ENCODE results near the gene PCSK6. TPM values are rescaled to one million over a fixed set of nuclear protein-coding genes. Genes with fewer than 3 reads are reported as not detected.
"Not testable (repeated sequence)": the region's sequence is repeated elsewhere in the genome, so short reads cannot be mapped to it uniquely, and the experiment has no call there.

The PCSK6 gene
- polyA plus RNA-seq, 4 donors, result 6.5 to 8.9 (median 7.6) TPM

DNA sequence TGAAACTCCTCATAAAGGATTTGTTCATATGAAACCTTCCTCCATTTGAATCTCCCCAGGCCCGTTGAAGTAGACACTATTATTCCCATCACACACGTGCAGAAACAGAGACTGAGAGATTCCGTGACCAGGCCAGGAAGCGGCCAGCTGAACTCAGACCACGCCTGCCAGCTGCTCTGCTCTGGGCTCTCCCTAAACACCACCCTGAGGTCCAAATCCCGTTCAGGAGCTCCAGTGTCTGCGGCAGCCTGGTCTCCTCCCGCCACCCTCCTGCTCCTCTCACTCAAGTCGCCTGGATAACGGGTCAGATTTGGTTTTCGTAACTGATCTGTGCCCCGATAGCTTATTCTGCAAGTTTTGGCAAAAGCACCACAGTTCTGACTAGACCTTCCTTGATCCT, 140.9 kb downstream of the PCSK6 start:
- no peak for DNase-seq (ENCODE audit: low read depth in 4 of 4, low spot score in 3 of 4)

DNA sequence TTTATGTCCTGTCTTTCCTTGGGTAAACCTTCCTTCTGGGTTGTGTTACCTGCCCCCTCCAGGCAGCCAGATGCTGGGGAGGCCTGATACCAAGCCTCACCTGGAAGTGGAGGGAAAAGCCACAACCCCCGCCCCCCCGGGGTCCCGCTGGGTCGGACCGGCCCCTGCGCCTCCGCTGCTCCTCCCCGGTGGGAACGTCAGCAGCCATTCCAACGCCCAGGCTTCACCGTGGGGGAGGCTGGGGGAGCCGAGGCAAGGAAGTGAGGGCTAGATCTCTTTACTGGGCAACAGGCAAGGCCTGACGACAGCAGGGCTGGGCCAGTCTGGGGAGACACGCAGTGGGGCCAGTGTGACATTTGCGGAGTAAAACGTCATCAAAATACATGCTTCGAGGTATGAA, 141.5 kb downstream of the PCSK6 start:
- DNase-seq (ENCODE audit: low read depth in 4 of 4, low spot score in 3 of 4), result no peak

DNA sequence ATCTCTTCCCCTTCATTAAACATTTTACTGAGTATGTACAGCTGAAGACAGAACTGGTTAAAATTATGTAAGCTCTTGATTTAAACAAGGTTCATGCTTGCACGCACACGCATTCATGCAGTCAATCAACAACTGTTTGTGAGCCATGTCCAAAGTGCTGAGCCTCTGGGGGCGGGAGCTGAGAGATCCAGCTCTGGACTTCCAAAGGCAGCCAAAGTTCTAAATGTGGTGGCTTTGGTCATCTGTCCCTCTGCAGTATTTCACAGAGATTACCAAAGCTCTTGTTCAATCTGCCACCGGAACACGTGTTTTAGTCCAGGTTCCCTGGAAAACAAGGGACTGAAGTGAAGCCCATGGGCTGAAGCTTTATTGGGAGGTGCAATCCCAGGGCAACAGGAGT, 142.1 kb downstream of the PCSK6 start:
- no peak for DNase-seq (ENCODE audit: low read depth in 4 of 4, low spot score in 3 of 4)

- no peak for DNase-seq (ENCODE audit: low read depth in 4 of 4, low spot score in 3 of 4)
Observed at GRCh38 chr15:101346928-101347327, 142.6 kb downstream of the PCSK6 start.

DNA sequence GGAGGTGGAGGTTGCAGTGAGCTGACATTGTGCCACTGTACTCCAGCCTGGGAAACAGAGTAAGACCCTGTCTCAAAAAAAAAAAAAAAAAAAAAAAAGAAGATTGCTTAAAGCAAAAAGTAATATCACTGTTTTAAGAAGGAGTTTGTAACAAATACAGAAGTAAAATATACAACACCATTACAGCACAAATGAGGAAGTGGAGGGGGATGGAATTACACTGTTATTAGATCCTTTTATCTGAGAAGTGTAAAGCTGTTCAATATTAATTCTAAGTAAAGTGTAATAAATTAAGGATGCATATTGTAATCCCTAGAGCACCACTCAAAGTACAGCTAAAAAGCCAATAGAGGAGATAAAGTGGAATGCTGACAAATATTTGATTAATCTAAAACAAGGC, 147.5 kb downstream of the PCSK6 start:
- DNase-seq (ENCODE audit: low read depth in 4 of 4, low spot score in 3 of 4), result no peak

DNA sequence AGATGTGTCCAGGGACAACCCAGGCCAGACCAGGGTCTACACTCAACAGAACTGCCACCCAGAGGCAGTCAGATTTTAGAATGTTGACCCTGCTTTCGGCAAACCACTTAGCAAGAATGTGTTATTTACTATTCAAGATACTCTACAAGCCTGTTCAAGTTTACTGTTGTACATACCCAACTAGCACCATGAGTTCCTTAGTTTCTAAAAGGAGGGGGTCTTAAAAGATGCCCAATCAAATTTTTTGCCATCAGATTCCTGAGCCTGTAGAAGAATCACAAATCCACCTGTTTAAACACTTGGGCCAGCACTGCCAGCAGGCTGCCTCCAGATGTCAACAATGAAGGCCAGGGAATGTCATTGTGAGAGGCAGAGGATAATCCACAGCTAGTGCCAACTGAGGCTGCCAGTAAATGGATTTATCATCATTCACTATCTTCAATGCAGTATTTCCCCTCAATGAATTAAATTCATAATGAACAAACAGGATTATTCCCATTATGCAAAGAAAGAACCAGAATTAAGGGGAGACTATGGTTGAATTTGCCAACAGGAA, 150.9 kb downstream of the PCSK6 start:
- no peak for DNase-seq (ENCODE audit: low read depth in 4 of 4, low spot score in 3 of 4)

- no peak for DNase-seq (ENCODE audit: low read depth in 4 of 4, low spot score in 3 of 4)
Observed at GRCh38 chr15:101337976-101338375, 151.5 kb downstream of the PCSK6 start.

DNA sequence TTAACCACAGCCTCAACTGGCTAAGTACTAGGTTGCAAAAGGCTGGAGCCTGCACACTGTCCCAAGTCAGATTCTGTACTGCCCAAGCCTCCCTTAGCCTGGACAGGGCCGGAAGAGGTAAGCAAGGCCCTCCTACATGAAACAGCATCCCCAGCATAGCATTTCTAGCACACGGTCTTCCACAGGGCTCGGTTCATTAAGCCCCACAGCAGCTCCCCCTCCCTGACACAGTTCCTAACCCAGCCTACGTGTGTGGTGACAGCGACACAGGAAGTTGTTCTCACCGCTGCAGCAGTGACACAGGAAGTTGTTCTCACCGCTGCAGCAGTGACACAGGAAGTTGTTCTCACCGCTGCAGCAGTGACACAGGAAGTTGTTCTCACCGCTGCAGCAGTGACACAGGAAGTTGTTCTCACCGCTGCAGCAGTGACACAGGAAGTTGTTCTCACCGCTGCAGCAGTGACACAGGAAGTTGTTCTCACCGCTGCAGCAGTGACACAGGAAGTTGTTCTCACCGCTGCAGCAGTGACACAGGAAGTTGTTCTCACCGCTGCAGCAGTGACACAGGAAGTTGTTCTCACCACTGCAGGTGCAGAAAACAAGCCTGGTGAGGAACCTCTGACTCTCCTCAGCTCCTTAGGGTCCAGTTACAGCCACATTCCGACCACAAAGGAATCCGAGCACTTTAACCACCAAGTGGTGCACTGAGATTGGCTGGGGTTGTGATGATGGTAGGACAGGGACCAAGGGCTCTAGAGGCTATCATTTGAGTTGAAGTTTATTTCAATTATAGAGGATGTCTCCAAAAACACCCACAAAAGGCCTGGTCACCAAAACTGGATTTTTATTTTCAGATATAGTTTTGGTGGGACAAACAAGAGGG, 155.4 kb downstream of the PCSK6 start:
- DNase-seq (ENCODE audit: low read depth in 4 of 4, low spot score in 3 of 4), result not testable (repeated sequence)

DNA sequence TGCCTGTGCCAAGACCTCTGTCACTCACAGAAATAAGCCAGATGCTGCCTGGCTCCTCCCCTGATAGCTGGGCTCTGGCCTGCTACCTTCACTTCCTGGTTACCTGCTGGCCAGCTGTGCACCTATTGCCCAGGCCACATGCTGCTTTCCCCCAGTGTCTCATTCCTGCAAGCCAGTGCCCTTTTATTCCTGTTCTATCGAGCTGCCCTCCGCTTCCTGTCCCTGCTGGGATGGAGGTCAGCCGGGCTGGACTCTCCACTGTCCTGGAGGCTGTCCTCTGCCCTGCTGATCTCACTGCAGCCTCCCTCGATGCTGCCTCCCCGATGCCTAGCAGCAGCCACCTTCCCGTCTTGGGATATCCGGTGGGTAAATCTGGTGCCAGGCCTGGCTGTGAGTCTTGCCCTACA, 157.4 kb downstream of the PCSK6 start:
- no peak for DNase-seq (ENCODE audit: low read depth in 4 of 4, low spot score in 3 of 4)

- DNase-seq (ENCODE audit: low read depth in 4 of 4, low spot score in 3 of 4), result no peak
Observed at GRCh38 chr15:101329867-101330380, 159.6 kb downstream of the PCSK6 start.

- no peak for DNase-seq (ENCODE audit: low read depth in 4 of 4, low spot score in 3 of 4)
Observed at GRCh38 chr15:101329309-101329863, 160.1 kb downstream of the PCSK6 start.

DNA sequence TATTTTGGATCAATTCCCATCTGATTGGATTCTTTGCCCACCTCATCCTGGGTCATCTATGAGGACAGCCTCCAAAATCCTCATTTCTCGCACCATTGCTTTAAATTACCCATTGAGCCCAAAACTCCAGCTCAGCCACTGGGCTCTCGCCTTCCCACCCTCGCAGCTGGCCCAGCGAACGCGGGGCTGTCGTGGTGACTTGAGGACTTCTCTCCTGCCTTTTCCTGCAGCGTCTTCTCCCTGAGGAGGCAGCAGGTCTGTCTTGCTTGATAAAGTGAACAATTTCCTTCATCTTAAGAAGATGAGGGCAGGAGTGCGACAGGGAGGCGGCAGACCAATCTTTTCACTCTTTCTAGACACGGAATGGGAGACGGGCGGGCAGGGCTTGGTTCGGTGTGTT, 161.5 kb downstream of the PCSK6 start:
- DNase-seq (ENCODE audit: low read depth in 4 of 4, low spot score in 3 of 4), result no peak

DNA sequence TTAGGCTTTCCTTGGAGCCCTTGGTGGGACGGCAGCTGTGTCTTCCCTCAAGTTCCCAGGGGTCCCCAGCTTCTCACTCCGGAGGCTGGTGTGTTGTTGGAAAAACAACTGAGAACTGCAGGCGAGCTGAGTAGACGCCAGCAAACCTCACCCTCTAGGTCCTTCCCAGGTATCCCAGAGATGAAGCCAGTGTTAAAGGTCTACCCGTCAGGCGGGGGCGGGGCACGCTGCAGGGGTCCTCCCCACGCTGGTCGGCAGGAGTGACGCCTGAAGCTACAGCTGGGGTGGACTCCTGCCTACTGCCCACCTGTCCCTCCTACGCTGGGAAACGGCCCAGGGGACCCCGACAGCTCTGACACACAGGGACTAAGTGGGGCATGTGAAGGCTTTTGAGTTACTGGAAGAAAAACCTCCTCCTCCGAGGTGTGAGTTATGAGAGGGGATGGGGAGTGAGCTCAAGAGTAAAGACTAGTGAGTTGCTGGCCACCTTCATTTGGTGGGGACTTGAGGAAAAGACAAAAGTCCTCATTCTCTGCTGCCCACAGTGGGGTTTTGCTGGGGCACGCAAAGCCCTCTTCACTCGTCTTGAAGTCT, 162.3 kb downstream of the PCSK6 start:
- no peak for DNase-seq (ENCODE audit: low read depth in 4 of 4, low spot score in 3 of 4)

GRCh38 chr15:101326462-101327146, 162.9 kb downstream of the PCSK6 start:
- no peak for DNase-seq (ENCODE audit: low read depth in 4 of 4, low spot score in 3 of 4)

GRCh38 chr15:101326026-101326315, 163.5 kb downstream of the PCSK6 start:
- no peak for DNase-seq (ENCODE audit: low read depth in 4 of 4, low spot score in 3 of 4)

- no peak for DNase-seq (ENCODE audit: low read depth in 4 of 4, low spot score in 3 of 4)
Observed at GRCh38 chr15:101325263-101326025, 164.1 kb downstream of the PCSK6 start.

GRCh38 chr15:101324524-101325177, 164.9 kb downstream of the PCSK6 start:
- DNase-seq (ENCODE audit: low read depth in 4 of 4, low spot score in 3 of 4), result no peak

GRCh38 chr15:101323793-101324523, 165.5 kb downstream of the PCSK6 start:
- no peak for DNase-seq (ENCODE audit: low read depth in 4 of 4, low spot score in 3 of 4)

DNA sequence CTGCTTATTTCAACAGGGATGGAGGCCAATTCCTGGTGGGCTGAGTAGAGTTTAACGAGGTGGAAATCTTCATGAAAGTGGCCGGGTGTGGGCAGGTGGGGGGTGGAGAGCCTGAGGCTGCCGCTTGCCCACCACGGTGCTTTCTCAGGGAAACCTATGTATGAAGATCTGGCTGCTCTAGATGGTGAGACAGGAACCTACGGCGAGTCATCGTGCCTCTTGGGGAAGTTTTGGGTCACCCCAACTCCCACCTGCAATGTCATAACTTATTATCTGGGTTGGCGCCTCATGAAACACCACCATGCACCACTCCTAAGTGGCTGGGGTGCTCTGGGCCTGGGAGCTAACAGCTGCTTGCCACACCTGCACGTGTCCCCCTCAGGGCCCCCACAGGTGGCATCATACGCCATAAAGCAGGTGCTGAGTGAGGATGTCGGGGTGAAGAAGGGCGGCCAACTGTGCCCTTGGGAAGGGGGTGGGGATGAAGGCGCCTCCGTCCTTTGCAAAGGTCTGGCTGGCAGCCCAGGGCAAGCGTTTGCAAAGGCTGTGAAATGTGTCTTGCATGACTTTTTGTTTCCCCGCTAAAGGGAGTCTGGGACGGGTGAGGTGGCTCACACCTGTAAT, 166.5 kb downstream of the PCSK6 start:
- DNase-seq (ENCODE audit: low read depth in 4 of 4, low spot score in 3 of 4), result no peak
